ENCODE results near the gene PCBP2.

The PCBP2 gene

DNA sequence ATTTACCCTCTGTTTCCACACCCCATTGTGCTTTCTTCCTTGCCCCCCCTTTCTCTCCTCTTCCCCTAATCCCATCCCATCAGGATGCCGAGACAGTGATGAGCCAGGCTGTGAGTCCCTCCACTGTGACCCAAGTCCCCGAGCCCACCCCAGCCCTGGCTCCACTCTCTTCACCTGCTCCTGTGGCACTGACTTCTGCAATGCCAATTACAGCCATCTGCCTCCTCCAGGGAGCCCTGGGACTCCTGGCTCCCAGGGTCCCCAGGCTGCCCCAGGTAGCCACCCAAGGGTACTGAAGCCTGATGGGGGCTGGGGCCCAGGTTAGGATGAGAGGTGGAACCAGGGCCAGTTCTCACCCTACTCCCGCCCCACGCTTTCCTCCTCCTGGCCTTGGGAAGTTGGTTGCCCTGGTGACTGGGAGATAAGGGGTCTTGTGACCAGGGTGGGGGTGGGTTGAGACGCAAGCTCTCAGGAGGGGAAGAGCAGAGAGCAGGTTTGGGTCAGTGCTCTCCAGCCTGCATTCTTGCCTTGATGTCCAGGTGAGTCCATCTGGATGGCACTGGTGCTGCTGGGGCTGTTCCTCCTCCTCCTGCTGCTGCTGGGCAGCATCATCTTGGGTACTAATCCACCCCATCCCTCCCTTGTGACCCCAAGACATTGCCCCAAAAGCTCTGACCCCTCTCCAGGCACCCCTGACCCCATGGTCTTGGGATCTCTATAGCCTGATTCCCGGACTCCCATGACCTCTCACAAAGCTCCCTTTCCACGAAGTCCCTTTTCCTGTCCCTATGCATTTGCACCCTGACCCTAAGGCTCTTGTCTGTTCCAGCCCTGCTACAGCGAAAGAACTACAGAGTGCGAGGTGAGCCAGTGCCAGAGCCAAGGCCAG lies 27.0 kb upstream of the PCBP2 start:
- no peak for ATAC-seq
- no peak for TF ChIP-seq ISL1 (CRISPR knock-in tag; IDR thresholded peaks at IDR 0.05)

DNA sequence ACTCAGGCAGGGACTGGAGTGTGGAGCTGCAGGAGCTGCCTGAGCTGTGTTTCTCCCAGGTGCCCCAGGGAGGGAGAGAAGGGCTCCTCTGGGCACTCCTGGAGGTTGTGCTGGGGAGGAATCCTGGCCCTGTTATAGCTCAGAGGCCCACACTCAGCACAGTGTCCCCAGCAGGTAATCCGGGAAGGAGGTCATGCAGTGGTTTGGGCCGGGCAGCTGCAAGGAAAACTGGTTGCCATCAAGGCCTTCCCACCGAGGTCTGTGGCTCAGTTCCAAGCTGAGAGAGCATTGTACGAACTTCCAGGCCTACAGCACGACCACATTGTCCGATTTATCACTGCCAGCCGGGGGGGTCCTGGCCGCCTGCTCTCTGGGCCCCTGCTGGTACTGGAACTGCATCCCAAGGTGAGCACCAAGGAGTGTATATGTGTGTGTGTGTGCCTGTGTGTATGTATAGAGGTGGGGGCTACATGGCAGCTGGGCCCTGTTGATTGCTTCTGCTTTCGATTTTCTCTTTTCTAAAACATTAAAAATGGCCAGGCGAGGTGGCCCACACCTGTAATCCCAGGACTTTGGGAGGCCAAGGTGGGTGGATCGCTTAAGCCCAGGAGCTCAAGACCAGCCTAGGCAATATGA lies 26.3 kb upstream of the PCBP2 start:
- TF ChIP-seq TCF4 (CRISPR knock-in tag; IDR thresholded peaks at IDR 0.05; ENCODE audit: borderline replicate concordance) = no peak
- TF ChIP-seq ZFP3 (CRISPR knock-in tag; IDR thresholded peaks at IDR 0.05) = no peak
- TF ChIP-seq SNAI2 (CRISPR knock-in tag; IDR thresholded peaks at IDR 0.05) = no peak
- no peak for TF ChIP-seq ESRRG (CRISPR knock-in tag; IDR thresholded peaks at IDR 0.05)
- TF ChIP-seq, protein P1, sequence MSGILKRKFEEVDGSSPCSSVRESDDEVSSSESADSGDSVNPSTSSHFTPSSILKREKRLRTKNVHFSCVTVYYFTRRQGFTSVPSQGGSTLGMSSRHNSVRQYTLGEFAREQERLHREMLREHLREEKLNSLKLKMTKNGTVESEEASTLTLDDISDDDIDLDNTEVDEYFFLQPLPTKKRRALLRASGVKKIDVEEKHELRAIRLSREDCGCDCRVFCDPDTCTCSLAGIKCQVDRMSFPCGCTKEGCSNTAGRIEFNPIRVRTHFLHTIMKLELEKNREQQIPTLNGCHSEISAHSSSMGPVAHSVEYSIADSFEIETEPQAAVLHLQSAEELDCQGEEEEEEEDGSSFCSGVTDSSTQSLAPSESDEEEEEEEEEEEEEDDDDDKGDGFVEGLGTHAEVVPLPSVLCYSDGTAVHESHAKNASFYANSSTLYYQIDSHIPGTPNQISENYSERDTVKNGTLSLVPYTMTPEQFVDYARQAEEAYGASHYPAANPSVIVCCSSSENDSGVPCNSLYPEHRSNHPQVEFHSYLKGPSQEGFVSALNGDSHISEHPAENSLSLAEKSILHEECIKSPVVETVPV (CRISPR knock-in tag; IDR thresholded peaks at IDR 0.05) = no peak
- TF ChIP-seq ZNF70 (CRISPR knock-in tag; IDR thresholded peaks at IDR 0.05) = no peak
- TF ChIP-seq, protein P2, sequence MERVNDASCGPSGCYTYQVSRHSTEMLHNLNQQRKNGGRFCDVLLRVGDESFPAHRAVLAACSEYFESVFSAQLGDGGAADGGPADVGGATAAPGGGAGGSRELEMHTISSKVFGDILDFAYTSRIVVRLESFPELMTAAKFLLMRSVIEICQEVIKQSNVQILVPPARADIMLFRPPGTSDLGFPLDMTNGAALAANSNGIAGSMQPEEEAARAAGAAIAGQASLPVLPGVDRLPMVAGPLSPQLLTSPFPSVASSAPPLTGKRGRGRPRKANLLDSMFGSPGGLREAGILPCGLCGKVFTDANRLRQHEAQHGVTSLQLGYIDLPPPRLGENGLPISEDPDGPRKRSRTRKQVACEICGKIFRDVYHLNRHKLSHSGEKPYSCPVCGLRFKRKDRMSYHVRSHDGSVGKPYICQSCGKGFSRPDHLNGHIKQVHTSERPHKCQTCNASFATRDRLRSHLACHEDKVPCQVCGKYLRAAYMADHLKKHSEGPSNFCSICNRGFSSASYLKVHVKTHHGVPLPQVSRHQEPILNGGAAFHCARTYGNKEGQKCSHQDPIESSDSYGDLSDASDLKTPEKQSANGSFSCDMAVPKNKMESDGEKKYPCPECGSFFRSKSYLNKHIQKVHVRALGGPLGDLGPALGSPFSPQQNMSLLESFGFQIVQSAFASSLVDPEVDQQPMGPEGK (CRISPR knock-in tag; IDR thresholded peaks at IDR 0.05; ENCODE audit: borderline replicate concordance) = no peak
- no peak for TF ChIP-seq ISL1 (CRISPR knock-in tag; IDR thresholded peaks at IDR 0.05)
- no peak for TF ChIP-seq ZC3H10 (CRISPR knock-in tag; IDR thresholded peaks at IDR 0.05)
- TF ChIP-seq RARB (CRISPR knock-in tag; IDR thresholded peaks at IDR 0.05) = no peak
- no peak for ATAC-seq

DNA sequence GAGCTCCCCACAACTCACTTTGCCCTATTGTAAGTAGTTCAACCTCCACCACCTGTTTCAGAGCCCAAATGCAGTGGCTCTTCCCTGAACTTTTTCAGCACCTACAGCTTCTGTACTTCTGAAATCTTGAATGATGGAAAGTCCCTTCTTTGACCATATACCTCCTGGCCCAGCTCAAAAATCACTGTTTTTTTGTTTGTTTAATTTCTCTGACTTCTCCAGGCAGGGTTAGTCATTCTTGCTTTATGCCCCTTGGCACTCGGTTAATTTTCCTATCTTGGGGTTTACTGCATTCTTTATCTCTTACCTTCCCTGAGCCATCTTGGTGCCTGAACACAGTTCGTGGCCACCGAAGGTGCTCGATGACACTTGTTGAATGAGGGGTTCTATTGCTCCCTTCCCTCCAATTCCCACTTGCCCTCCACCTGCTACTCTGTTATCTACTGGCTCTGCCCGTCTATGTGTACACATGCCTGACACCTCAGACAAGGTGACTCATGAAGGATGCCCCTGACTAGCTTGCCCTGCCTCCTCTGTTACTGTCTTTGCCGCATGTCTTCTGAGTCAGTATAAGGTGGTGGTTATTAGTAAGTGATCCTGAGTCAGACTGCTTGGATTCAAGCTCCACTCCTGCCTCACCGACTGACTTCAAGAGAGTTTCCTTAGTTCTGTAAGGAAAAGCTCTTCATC lies 23.9 kb upstream of the PCBP2 start:
- peak; percentile 84 for ATAC-seq
- TF ChIP-seq ZNF565 (CRISPR knock-in tag; conservative IDR thresholded peaks at IDR 0.05; ENCODE audit: low read depth) (no peak), OSR1 (CRISPR knock-in tag; IDR thresholded peaks at IDR 0.05) (no peak), SNAI2 (CRISPR knock-in tag; IDR thresholded peaks at IDR 0.05) (no peak), TCF4 (CRISPR knock-in tag; IDR thresholded peaks at IDR 0.05; ENCODE audit: borderline replicate concordance) (no peak), CSDC2 (CRISPR knock-in tag; IDR thresholded peaks at IDR 0.05) (no peak)

DNA sequence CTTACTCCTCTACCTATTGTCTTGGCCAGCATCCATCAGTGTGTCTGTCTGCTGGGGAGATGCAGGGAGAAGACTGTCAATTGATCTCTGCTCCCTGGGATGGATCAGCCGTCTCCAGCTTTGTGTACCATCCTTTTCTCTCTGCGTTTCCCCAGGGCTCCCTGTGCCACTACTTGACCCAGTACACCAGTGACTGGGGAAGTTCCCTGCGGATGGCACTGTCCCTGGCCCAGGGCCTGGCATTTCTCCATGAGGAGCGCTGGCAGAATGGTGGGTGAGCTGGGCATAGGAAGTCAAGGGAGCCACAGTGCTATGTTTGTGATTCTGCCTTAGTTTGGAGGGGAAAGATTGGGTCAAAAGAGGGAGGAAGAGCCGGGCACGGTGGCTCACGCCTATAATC lies 23.2 kb upstream of the PCBP2 start:
- no peak for TF ChIP-seq ZNF8 (CRISPR knock-in tag; IDR thresholded peaks at IDR 0.05)
- no peak for TF ChIP-seq SNAI2 (CRISPR knock-in tag; IDR thresholded peaks at IDR 0.05)
- TF ChIP-seq ZFP3 (CRISPR knock-in tag; IDR thresholded peaks at IDR 0.05) = no peak
- TF ChIP-seq, protein P3, sequence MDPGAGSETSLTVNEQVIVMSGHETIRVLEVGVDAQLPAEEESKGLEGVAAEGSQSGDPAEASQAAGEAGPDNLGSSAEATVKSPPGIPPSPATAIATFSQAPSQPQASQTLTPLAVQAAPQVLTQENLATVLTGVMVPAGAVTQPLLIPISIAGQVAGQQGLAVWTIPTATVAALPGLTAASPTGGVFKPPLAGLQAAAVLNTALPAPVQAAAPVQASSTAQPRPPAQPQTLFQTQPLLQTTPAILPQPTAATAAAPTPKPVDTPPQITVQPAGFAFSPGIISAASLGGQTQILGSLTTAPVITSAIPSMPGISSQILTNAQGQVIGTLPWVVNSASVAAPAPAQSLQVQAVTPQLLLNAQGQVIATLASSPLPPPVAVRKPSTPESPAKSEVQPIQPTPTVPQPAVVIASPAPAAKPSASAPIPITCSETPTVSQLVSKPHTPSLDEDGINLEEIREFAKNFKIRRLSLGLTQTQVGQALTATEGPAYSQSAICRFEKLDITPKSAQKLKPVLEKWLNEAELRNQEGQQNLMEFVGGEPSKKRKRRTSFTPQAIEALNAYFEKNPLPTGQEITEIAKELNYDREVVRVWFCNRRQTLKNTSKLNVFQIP (CRISPR knock-in tag; IDR thresholded peaks at IDR 0.05; ENCODE audit: borderline replicate concordance, low read depth) = no peak
- no peak for TF ChIP-seq ZNF70 (CRISPR knock-in tag; IDR thresholded peaks at IDR 0.05)
- TF ChIP-seq, protein P4, sequence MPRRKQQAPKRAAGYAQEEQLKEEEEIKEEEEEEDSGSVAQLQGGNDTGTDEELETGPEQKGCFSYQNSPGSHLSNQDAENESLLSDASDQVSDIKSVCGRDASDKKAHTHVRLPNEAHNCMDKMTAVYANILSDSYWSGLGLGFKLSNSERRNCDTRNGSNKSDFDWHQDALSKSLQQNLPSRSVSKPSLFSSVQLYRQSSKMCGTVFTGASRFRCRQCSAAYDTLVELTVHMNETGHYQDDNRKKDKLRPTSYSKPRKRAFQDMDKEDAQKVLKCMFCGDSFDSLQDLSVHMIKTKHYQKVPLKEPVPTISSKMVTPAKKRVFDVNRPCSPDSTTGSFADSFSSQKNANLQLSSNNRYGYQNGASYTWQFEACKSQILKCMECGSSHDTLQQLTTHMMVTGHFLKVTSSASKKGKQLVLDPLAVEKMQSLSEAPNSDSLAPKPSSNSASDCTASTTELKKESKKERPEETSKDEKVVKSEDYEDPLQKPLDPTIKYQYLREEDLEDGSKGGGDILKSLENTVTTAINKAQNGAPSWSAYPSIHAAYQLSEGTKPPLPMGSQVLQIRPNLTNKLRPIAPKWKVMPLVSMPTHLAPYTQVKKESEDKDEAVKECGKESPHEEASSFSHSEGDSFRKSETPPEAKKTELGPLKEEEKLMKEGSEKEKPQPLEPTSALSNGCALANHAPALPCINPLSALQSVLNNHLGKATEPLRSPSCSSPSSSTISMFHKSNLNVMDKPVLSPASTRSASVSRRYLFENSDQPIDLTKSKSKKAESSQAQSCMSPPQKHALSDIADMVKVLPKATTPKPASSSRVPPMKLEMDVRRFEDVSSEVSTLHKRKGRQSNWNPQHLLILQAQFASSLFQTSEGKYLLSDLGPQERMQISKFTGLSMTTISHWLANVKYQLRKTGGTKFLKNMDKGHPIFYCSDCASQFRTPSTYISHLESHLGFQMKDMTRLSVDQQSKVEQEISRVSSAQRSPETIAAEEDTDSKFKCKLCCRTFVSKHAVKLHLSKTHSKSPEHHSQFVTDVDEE (CRISPR knock-in tag; IDR thresholded peaks at IDR 0.05) = no peak
- no peak; the same call in 2 of the 3 replicates for ATAC-seq
